ENCODE results near the gene FAM120B.

- TF ChIP-seq SUZ12 (IDR thresholded peaks at IDR 0.05; ENCODE audit: extremely low read depth, insufficient read depth, insufficient read length), result no peak
- no peak for TF ChIP-seq YY1 (IDR thresholded peaks at IDR 0.05; ENCODE audit: insufficient read depth, insufficient read length)
- no peak for TF ChIP-seq ZNF274 (IDR thresholded peaks at IDR 0.05; ENCODE audit: low read depth, low read length)
These were observed 58.6 kb downstream of the FAM120B start for GRCh38 chr6:170365121-170365520.
